ENCODE measurements around the gene REN.

GRCh38 chr1:204180133-204180532, 14.0 kb upstream of the REN start:
- TF ChIP-seq, protein P1, sequence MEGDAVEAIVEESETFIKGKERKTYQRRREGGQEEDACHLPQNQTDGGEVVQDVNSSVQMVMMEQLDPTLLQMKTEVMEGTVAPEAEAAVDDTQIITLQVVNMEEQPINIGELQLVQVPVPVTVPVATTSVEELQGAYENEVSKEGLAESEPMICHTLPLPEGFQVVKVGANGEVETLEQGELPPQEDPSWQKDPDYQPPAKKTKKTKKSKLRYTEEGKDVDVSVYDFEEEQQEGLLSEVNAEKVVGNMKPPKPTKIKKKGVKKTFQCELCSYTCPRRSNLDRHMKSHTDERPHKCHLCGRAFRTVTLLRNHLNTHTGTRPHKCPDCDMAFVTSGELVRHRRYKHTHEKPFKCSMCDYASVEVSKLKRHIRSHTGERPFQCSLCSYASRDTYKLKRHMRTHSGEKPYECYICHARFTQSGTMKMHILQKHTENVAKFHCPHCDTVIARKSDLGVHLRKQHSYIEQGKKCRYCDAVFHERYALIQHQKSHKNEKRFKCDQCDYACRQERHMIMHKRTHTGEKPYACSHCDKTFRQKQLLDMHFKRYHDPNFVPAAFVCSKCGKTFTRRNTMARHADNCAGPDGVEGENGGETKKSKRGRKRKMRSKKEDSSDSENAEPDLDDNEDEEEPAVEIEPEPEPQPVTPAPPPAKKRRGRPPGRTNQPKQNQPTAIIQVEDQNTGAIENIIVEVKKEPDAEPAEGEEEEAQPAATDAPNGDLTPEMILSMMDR (IDR thresholded peaks at IDR 0.05), result no peak
- TF ChIP-seq POLR2A (IDR thresholded peaks at IDR 0.05), result no peak

All from ovary (tissue), 3 donors.